WTC11 (cell line): ENCODE data around the gene FOXD1. TPM values are rescaled to one million over a fixed set of nuclear protein-coding genes. Genes with fewer than 3 reads are reported as not detected.

Experiments used
- ATAC-seq: fragments of 200-7000 bp; cut with Tn5 transposase; 2 replicates; pipeline ENCODE4 v1.10.0; 2021; ENCODE audit warnings: mild to moderate bottlenecking, moderate library complexity
- CTCF ChIA-PET: fragments of 300-600 bp; sonication (Branson Sonifier 250); formaldehyde crosslinking; loops from one replicate; lab custom pipeline; 2021; ENCODE audit warnings: antibody characterized with exemption; lab: Charles Lee
- POLR2A ChIA-PET: fragments of 350-600 bp; sonication (Branson Sonifier 250); formaldehyde crosslinking; loops from one replicate; lab custom pipeline; 2021; ENCODE audit warnings: antibody characterized with exemption; lab: Charles Lee
- DNase-seq: peaks from one replicate; pipeline ENCODE4 v3.0.0; 2021; ENCODE audit warnings: low spot score
- H3K27ac Mint-ChIP-seq: 2 replicates; pipeline ENCODE4 v1.8.0; 2021; ENCODE audit warnings: mixed read lengths
- H3K27me3 Mint-ChIP-seq: 2 replicates; pipeline ENCODE4 v1.8.0; 2021; ENCODE audit warnings: low read depth, mild to moderate bottlenecking, moderate library complexity, mixed read lengths
- H3K36me3 Mint-ChIP-seq: 2 replicates; pipeline ENCODE4 v1.8.0; 2021; ENCODE audit warnings: mixed read lengths
- H3K4me1 Mint-ChIP-seq: 2 replicates; pipeline ENCODE4 v1.8.0; 2022; ENCODE audit warnings: mixed read lengths
- H3K4me3 Mint-ChIP-seq: 2 replicates; pipeline ENCODE4 v1.8.0; 2021; ENCODE audit warnings: mild to moderate bottlenecking, moderate library complexity, mixed read lengths
- H3K9me3 Mint-ChIP-seq: 2 replicates; pipeline ENCODE4 v1.8.0; 2021; ENCODE audit warnings: mixed read lengths
- AFF4 ChIP-seq: sonication (generic); formaldehyde crosslinking; IDR thresholded peaks from 2 replicates; pipeline ENCODE4 v1.8.1; 2023; ENCODE audit warnings: mild to moderate bottlenecking, missing genetic modification reagents, borderline replicate concordance
- CTCF ChIP-seq: fragments of 200-600 bp; IDR thresholded peaks from 2 replicates; pipeline ENCODE4 v1.8.0; 2022; ENCODE audit warnings: antibody characterized with exemption
- ETV6 ChIP-seq: sonication (generic); formaldehyde crosslinking; IDR thresholded peaks from 2 replicates; pipeline ENCODE4 v1.8.1; 2022; ENCODE audit warnings: mild to moderate bottlenecking, missing genetic modification reagents
- FOXJ3 ChIP-seq: sonication (generic); formaldehyde crosslinking; IDR thresholded peaks from 2 replicates; pipeline ENCODE4 v1.9.0; 2021; ENCODE audit warnings: missing genetic modification reagents, mild to moderate bottlenecking, borderline replicate concordance
- FOXK1 ChIP-seq: sonication (generic); formaldehyde crosslinking; IDR thresholded peaks from 2 replicates; pipeline ENCODE4 v1.8.0; 2022; ENCODE audit warnings: mild to moderate bottlenecking, moderate library complexity, missing genetic modification reagents
- FOXP1 ChIP-seq: sonication (generic); formaldehyde crosslinking; IDR thresholded peaks from 2 replicates; pipeline ENCODE4 v1.8.0; 2022; ENCODE audit warnings: missing genetic modification reagents, mild to moderate bottlenecking, moderate library complexity, borderline replicate concordance
- FOXP4 ChIP-seq: sonication (generic); formaldehyde crosslinking; IDR thresholded peaks from 2 replicates; pipeline ENCODE4 v1.8.0; 2022; ENCODE audit warnings: mild to moderate bottlenecking, missing genetic modification reagents
- GABPB1 ChIP-seq: sonication (generic); formaldehyde crosslinking; IDR thresholded peaks from 2 replicates; pipeline ENCODE4 v1.8.1; 2023; ENCODE audit warnings: mild to moderate bottlenecking, missing genetic modification reagents
- HMGA2 ChIP-seq: fragments of 250-450 bp; sonication (Bioruptor Pico); IDR thresholded peaks from 2 replicates; pipeline ENCODE4 v1.4.0; 2021; ENCODE audit warnings: mild to moderate bottlenecking, moderate library complexity
- HMGXB4 ChIP-seq: sonication (generic); formaldehyde crosslinking; IDR thresholded peaks from 2 replicates; pipeline ENCODE4 v1.8.1; 2023; ENCODE audit warnings: mild to moderate bottlenecking, moderate library complexity, missing genetic modification reagents
- JUN ChIP-seq: sonication (generic); formaldehyde crosslinking; IDR thresholded peaks from 2 replicates; pipeline ENCODE4 v1.8.0; 2023; ENCODE audit warnings: mild to moderate bottlenecking, missing genetic modification reagents
- MXD4 ChIP-seq: fragments of 250-450 bp; sonication (Bioruptor Pico); IDR thresholded peaks from 2 replicates; pipeline ENCODE4 v1.8.0; 2021; ENCODE audit warnings: mild to moderate bottlenecking, moderate library complexity, borderline replicate concordance
- NFYB ChIP-seq: sonication (generic); formaldehyde crosslinking; conservative IDR thresholded peaks from 2 replicates; pipeline ENCODE4 v1.8.0; 2022; ENCODE audit warnings: low read depth, missing genetic modification reagents
- OVOL2 ChIP-seq: fragments of 250-450 bp; sonication (Bioruptor Pico); IDR thresholded peaks from 2 replicates; pipeline ENCODE4 v1.9.0; 2021; ENCODE audit warnings: mild to moderate bottlenecking, borderline replicate concordance
- RELA ChIP-seq: sonication (generic); formaldehyde crosslinking; IDR thresholded peaks from 2 replicates; pipeline ENCODE4 v1.8.1; 2022; ENCODE audit warnings: missing genetic modification reagents, mild to moderate bottlenecking, borderline replicate concordance
- SMAD3 ChIP-seq: sonication (generic); formaldehyde crosslinking; IDR thresholded peaks from 2 replicates; pipeline ENCODE4 v1.8.0; 2022; ENCODE audit warnings: missing genetic modification reagents, mild to moderate bottlenecking, borderline replicate concordance
- TEAD1 ChIP-seq: sonication (generic); formaldehyde crosslinking; IDR thresholded peaks from 2 replicates; pipeline ENCODE4 v1.8.0; 2022; ENCODE audit warnings: mild to moderate bottlenecking, missing genetic modification reagents
- TEAD4 ChIP-seq: sonication (generic); formaldehyde crosslinking; IDR thresholded peaks from 2 replicates; pipeline ENCODE4 v1.8.0; 2022; ENCODE audit warnings: mild to moderate bottlenecking, missing genetic modification reagents
- USF2 ChIP-seq: sonication (generic); formaldehyde crosslinking; IDR thresholded peaks from 2 replicates; pipeline ENCODE4 v1.8.1; 2023; ENCODE audit warnings: mild to moderate bottlenecking, missing genetic modification reagents, moderate library complexity
- ZNF317 ChIP-seq: sonication (generic); formaldehyde crosslinking; IDR thresholded peaks from 2 replicates; pipeline ENCODE4 v1.8.1; 2023; ENCODE audit warnings: low read depth, mild to moderate bottlenecking, moderate library complexity, missing genetic modification reagents, borderline replicate concordance
- ZNF416 ChIP-seq: fragments of 250-450 bp; sonication (Bioruptor Pico); IDR thresholded peaks from 2 replicates; pipeline ENCODE4 v1.9.0; 2021; ENCODE audit warnings: mild to moderate bottlenecking, inconsistent platforms
- ZNF423 ChIP-seq: fragments of 250-450 bp; sonication (Bioruptor Pico); IDR thresholded peaks from 2 replicates; pipeline ENCODE4 v2.1.2; 2022; ENCODE audit warnings: mild to moderate bottlenecking, moderate library complexity
- total RNA-seq: library from RNA; stranded (reverse); gene quantifications from 3 replicates; pipeline ENCODE4 v1.2.3, GENCODE V29; 2021

FOXD1 gene
- total RNA-seq, 1 experiment from 2014 or later: 10.3 TPM

GRCh38 chr5:73436535-73437100 is 12.0 kb downstream of the FOXD1 start:
- no peaks in the 10 kb centered on the region for H3K9me3 Mint-ChIP-seq
- peak overlapping the region; percentile 70 for H3K4me3 Mint-ChIP-seq
- CTCF ChIA-PET: interaction anchor here (0.9 to 3.2 kb wide), 5 partner anchors 14 to 221 kb away, joined by 3 to 16 read pairs (median 8); no protein-coding TSS in a partner anchor
- H3K27ac Mint-ChIP-seq: no peak overlapping the region
- no peaks in the 10 kb centered on the region for H3K36me3 Mint-ChIP-seq
- POLR2A ChIA-PET: interaction anchor here (1.3 kb wide), 1 partner anchor 17 kb away, joined by 3 read pairs; no protein-coding TSS in a partner anchor
- peak; percentile 25 for ATAC-seq
- DNase-seq: peak; percentile 30
- TF ChIP-seq RELA (CRISPR knock-in tag) (no peak), TEAD4 (CRISPR knock-in tag) (no peak), FOXP4 (CRISPR knock-in tag) (0 out of 2 replicates have a peak, but pooled peaks have one; percentile 43), HMGA2 (CRISPR knock-in tag) (no peak), USF2 (peak; percentile 40; the same call in 1 of the 2 replicates), GABPB1 (CRISPR knock-in tag) (0 out of 2 replicates have a peak, but pooled peaks have one; percentile 16), FOXK1 (0 out of 2 replicates have a peak, but pooled peaks have one; percentile 8), JUN (CRISPR knock-in tag) (0 out of 2 replicates have a peak, but pooled peaks have one; percentile 35), ZNF423 (peak; percentile 62)
- peaks cover 35% of the 10 kb centered on the region for H3K4me1 Mint-ChIP-seq
- H3K27me3 Mint-ChIP-seq: peaks cover 96% of the 10 kb centered on the region

GRCh38 chr5:73435759-73436534 is 12.6 kb downstream of the FOXD1 start:
- no peaks in the 10 kb centered on the region for H3K36me3 Mint-ChIP-seq
- no peak for TF ChIP-seq TEAD1 (CRISPR knock-in tag)
- TF ChIP-seq ETV6 (CRISPR knock-in tag): no peak
- TF ChIP-seq ZNF317 (CRISPR knock-in tag): no peak
- TF ChIP-seq ZNF416: no peak
- TF ChIP-seq GABPB1 (CRISPR knock-in tag): no peak
- TF ChIP-seq NFYB (CRISPR knock-in tag): no peak
- TF ChIP-seq CTCF: no peak
- TF ChIP-seq MXD4: no peak
- TF ChIP-seq FOXP1 (CRISPR knock-in tag): no peak
- no peak for TF ChIP-seq HMGXB4 (CRISPR knock-in tag)
- TF ChIP-seq SMAD3 (CRISPR knock-in tag): no peak
- no peak for TF ChIP-seq FOXJ3 (CRISPR knock-in tag)
- no peak for TF ChIP-seq AFF4 (CRISPR knock-in tag)
- no peak for TF ChIP-seq OVOL2 (CRISPR knock-in tag)

More at GRCh38 chr5:73435759-73436534, 12.6 kb downstream of the FOXD1 start:
- ChIA-PET POLR2A (interaction anchor here (0.6 to 1.3 kb wide), 2 partner anchors 16 to 194 kb away, joined by 3 read pairs; no protein-coding TSS in a partner anchor), CTCF (interaction anchor here (1.3 to 3.2 kb wide), 4 partner anchors 14 to 220 kb away, joined by 3 to 16 read pairs (median 6); no protein-coding TSS in a partner anchor)
- peaks cover 35% of the 10 kb centered on the region for H3K4me1 Mint-ChIP-seq
- H3K27me3 Mint-ChIP-seq: peaks cover 95% of the 10 kb centered on the region
- peak; percentile 46 for DNase-seq
- peak overlapping the region; percentile 63 for H3K4me3 Mint-ChIP-seq
- H3K9me3 Mint-ChIP-seq: no peaks in the 10 kb centered on the region
- ATAC-seq: peak; percentile 20
- no peak overlapping the region for H3K27ac Mint-ChIP-seq
